NT2/D1 (cell line): ENCODE results near the gene ABCA2.

Experiments
- YY1 ChIP-seq: IDR thresholded peaks from 2 replicates; pipeline ENCODE4 v1.6.1; 2011; ENCODE audit not compliant: insufficient read length, insufficient read depth
- ZNF274 ChIP-seq: IDR thresholded peaks from 2 replicates; pipeline ENCODE4 v1.6.1; 2011; ENCODE audit warnings: mild to moderate bottlenecking, low read depth, low read length

DNA sequence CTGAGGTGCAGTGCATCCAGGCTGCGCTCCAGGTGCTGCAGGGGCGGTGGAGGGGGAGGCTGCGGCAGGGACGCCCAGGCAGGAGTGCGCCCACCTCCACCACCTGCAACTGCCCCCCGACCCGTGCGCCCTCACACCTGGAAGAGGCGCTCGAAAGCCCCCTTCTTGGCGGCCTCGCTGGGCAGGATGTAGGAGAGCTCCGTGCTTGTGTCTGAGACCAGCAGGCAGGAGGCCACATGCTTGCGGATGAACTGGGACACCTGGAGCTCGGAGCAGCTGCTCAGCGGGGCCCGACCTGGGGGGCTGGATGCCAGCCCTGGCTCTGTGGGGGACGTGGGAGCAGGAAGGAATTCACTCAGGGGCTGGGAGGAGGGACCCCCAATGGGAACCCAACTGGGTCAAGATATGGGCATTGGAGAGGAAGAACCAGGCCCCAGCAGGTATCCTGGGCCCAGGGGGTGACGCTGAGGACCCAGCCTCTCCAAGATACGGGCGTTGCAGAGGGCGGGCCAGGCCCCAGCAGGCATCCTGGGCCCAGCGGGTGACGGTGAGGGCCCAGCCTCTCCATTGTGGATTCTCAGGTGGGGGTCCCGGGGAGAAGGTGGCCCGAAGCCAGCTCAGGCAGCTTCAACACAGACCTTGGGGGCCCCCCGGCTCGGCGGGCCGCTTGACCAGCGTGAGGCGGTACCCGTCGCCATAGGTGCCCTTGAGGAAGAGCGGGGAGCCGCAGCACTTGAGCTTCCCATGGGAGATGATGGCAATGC lies 13.1 kb downstream of the ABCA2 start:
- TF ChIP-seq ZNF274 (no peak), YY1 (no peak)
